Caki2 (cell line): ENCODE measurements around the gene WNT7A. TPM values are rescaled to one million over a fixed set of nuclear protein-coding genes. Genes with fewer than 3 reads are reported as not detected.
A peak's percentile ranks its signal among the peaks of the same experiment; 100 is the strongest.
"Not testable (repeated sequence)": the region's sequence is repeated elsewhere in the genome, so short reads cannot be mapped to it uniquely, and the experiment has no call there.

Experiments
- DNase-seq: peaks from one replicate; pipeline ENCODE4 v3.0.0-alpha.2; 2015; ENCODE audit warnings: low read depth
- in situ Hi-C: cut with HindIII; loops from 2 replicates; pipeline ENCODE4 v1.10.0; 2016; ENCODE audit warnings: low sequenced_read_pairs, low pct_unique_long_range_greater_than_20kb, mixed read lengths
- total RNA-seq: library from RNA; depleted of rRNA; stranded (reverse); fragments of >200 nt; shearing (Covaris generic); gene quantifications from 2 replicates; pipeline ENCODE4 v1.2.3, GENCODE V29; 2014; ENCODE audit warnings: low replicate concordance

The WNT7A gene
- total RNA-seq, 1 experiment from 2014 or later, result 0.03 TPM

DNA sequence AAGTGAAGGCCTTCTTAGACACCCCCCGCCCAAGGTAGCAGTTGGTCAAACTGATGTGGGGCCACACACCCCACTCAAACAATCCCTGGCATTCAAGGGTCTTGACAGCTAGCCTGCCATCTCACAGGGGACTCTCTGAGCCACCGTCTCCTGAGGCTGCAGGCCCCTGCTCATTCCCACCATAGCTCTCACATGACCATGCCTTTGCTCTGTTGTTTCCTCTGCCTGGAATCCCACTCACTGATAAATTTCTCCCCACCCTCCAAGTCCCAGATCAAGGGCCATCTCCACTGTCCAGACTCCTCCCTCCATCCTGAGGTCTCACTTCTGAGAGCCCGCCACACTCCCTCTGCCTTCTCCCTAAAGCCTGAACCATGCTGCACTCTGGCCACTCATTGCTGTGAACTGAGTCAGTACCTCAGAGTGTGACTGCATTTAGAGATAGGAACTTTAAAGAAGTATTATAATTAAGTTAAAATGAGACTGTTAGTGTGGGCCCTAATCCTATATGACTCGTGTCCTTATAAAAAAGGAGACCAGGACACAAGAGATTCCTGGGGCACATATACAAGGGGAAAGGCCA is 10.0 kb downstream of the WNT7A start:
- no peak for DNase-seq
- in situ Hi-C loops, result no loop called here

DNA sequence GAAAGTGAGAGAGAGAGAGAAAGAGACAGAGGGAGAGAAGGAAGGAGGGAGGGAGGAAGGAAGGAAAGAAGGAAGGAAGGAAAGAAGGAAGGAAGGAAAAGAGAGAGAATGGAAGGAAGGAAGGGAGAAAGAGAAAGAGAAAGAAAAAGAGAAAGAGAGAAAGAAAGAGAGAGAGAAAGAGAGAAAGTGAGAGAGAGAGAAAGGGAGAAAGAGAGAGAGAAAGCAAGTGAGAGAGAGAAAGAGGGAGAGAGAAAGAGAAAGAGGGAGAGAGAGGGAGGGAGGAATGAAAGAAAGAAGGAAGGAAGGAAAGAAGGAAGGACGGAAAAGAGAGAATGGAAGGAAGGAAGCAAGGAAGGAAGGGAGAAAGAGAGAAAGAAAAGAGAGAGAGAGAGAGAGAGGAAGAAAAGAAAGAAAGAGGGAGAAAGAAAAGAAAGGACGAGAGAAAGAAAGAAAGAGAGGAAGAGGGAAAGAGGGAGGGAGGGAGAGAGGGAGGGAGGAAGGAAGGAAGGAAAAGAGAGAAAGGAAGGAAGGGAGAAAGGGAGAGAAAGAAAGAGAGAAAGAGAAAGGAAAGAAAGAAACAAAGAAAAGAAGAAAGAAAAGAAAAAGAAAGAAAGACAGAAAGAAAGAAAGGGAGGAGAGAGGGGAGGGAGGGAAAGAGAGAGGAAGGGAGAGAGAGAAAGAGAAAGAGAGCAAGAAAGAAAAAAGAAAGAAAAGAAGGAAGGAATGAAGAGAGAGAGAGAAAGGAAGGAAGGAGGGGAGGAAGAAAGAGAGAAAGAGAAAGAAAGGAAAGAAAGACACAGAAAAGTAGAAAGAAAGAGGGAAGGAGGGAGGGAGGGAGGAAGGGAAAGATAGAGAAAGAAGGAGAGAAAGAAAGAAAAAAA is 10.8 kb downstream of the WNT7A start:
- no peak for DNase-seq
- in situ Hi-C loops, result no loop called here

DNA sequence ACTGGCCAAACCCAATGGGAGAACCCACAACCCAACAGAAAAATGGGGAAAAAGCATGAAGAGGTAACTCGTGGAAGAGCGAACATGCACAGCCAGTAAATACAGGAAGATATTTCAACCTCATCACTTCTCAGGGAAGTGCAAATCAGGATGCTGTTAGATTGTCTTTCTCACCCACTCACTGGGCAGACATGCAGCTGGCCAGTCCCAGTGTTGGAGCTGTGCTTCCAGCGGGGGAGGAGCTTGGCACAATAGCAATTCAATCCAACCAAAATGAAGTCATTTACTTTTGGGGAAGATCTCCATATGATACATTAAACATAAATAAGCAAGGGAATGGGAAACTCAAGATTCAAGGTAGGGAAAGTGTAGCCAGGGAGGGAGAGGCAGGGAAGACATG is 12.1 kb downstream of the WNT7A start:
- in situ Hi-C loops, result no loop called here
- no peak for DNase-seq

DNA sequence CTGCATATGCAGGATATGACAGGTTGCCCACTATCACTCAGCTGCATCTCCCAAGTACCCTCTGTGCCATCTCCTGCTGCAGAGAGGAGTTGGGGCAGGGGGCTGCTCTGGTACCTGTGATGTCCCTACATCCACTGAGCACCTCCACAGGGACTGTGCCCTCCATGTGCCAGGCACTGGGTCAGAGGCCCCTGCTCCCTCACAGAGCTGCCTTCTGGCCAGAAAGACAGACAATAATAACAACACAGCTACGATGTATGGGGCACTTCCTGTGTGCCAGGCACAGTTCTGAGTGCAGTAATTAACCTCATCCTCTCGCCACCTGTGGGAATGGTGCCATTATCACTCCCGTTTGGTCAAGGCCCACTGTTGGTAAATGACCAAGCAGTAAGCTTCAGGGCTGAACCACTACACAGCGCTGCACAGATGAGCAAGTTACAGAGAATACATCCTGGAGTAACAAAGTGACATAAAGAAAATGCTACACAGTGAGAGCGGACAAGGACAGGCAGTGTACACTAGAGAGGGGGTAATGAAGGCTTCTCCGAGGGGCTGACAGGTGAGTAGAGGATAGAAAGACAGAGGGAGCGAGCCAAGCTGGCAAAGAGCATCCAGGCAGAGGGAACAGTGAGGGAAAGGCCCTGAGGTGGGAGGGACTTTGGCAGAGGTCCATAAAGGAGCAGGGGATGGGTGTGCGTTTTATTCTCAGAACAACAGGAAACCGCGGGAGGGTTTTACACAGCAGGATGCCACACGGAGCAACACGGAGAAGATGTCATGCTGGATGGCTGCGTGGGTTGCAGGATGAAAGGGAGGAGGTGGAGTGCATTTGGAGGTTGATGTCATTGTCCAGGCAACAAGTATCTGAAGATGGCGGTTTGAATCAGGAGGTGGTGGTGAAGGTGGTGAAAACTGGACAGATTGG is 13.6 kb downstream of the WNT7A start:
- in situ Hi-C loops, result no loop called here
- no peak for DNase-seq

DNA sequence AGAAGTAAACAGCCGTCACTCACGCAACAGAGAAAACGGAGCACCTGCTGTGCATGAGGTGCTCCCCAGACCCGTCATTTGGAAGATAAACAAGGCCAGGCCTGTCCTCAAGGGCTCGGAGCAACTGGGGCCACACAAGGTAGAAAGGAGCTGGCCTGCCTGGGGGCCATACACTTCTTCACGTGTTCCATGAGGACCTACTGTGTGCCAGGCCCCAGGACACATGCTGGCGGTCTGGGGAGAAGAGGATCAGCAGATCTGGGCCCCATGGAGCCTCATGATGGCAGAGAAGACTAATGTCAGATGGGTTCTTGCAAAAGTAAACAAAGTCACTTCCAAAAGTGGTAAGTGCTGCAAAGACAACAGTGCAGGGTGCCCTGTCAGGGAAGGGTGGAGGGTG is 14.3 kb downstream of the WNT7A start:
- in situ Hi-C loops, result no loop called here
- no peak for DNase-seq

DNA sequence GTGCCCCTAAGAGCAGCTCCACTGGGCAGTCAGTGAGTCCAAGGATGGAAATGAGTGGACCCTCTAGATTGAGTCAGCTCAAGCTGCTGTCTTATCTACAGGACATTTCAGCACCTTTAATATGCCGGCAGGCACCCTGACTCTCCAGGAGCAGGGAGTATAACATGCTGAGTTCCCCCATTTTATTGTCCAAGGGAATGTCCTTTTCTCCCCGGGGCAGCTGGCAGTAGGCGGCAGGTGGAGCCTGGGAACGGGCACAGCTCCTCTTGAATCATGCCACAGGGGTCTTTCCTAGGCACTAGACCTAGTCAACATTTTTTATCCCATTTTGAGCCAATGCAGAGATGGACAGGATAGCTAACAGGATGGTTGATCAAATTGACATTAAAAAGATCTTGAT is 14.8 kb downstream of the WNT7A start:
- in situ Hi-C loops, result no loop called here
- DNase-seq, result no peak

DNA sequence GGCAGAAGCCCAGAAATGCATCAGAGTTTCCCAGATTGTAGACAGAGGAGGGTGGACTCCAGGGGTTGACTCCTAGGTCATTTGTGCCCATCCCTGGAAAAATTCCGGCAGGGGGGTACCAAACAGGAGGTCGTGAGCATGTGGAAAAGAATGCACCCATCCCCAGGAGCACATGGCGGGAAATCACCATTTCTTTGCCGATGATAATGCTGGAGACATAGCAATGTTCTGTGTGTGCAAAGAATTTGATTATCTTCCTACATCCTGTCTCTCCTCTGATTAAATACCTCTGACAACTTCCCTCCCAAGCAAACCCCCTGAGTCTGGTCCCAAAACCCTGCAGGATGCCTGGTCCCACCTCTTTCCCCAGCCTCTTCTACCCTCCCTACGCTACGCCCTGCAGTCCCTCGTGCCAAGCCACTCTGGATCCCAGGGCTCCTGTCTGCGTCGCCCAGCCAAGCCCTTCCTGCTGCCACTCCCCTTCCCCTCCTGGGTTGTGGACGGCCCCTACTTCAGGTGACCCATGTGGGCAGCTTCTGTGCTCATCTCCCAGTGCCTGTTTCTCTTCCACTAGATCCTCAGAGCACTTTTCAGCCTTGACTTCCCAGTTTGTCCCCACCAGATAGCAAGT is 15.8 kb downstream of the WNT7A start:
- no peak for DNase-seq
- in situ Hi-C loops, result no loop called here

DNA sequence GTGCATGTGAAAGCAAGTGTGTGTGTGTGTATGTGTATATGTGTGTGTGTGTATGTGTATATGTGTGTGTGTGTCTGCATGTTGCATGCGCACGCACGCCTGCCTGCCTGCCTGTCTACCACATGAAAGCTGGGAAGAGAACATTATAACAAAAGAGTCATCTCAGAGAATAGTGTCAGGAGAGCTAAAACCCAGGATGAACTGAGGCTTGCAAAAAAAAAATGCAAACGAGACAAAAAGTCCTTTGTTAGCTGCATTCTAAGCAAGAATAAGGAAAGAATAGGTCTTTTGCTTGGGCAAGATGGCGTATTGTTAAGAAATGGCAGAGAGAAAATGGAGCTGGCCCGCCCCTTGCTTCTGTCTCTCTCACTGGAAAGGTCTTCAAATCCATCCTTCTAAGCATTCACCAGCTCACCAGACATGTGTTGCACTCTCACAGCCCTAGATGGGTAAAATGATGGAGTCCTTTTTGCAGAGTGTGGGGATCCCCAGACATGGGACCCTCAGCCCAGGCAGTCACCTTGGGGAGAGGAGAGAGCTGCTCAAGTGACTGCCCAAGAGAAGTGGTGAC is 16.4 kb downstream of the WNT7A start:
- DNase-seq, result no peak
- in situ Hi-C loops, result no loop called here

DNA sequence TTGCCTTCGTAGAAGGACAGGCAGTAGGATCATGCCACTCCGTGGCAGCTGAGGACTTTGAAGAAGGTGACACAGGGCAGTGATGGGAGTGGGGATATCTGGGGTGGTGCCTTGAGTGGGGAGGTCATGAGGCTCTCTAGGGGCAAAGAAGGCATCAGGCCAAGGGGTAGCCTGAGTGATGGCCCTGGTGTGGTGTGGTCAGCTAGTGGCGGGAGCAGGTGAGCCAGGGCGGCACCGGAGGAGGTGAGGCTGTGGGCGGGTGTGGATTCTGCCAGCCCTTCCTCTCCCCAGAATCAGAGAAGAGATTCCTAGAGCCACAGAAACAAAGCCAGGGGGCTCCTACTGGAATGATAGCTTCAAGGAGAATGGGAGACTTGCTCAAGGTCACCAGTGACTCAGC is 18.4 kb downstream of the WNT7A start:
- in situ Hi-C loops, result no loop called here
- DNase-seq, result no peak

DNA sequence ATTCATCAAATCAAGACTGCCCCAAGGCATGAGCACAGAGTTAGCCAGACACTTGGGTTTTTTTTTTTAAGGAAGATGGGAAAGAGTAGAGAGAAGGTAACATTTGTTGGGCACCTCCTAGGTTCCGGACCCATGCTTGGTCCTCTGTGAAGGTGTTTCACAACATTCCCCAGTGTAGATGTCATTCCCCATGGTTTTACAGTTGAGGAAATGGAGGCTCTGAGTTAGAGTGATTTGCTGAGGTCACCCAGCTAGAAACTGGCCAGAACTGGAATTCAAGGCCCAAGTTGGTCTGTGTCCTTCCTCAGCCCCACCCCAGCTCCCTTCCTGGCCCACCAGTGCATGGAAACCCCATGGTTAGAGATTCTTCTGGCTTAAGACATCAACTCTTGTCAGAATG is 19.9 kb downstream of the WNT7A start:
- in situ Hi-C loops, result no loop called here
- DNase-seq, result no peak

DNA sequence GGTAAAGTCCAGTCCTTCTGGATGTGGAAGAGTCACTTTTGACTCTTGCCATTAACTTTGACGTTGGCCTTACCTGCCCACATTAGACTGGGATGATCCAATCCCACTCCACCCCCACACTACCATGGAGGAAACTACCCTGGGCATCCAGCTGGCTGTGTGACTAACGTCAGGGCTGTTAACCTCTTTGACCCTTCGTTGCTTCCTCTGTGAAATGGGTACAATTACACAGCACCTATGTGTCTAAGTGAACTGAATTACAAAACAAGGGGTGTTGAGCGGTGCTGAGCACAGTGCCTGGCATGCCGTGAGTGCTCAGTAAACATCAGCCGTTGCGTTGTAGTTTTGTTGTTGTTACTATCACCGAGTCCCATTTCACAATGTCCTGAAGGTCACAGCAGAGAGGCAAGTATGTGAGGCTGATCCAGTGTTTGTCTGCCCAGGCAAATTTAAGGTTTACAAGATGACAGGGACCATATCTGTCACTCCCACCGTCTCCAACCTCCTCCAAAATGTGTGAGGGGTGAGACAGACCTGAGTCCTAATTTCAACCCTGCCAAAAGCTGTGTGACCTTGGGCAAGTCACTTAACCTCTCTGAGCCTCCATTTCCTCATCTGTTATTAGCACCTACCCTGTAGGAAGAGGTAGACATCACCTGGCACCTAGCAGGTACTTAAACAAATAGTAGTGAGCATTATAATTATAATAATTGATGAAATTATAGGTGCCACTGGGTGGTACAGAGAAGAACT is 20.9 kb downstream of the WNT7A start:
- in situ Hi-C loops, result no loop called here
- no peak for DNase-seq

DNA sequence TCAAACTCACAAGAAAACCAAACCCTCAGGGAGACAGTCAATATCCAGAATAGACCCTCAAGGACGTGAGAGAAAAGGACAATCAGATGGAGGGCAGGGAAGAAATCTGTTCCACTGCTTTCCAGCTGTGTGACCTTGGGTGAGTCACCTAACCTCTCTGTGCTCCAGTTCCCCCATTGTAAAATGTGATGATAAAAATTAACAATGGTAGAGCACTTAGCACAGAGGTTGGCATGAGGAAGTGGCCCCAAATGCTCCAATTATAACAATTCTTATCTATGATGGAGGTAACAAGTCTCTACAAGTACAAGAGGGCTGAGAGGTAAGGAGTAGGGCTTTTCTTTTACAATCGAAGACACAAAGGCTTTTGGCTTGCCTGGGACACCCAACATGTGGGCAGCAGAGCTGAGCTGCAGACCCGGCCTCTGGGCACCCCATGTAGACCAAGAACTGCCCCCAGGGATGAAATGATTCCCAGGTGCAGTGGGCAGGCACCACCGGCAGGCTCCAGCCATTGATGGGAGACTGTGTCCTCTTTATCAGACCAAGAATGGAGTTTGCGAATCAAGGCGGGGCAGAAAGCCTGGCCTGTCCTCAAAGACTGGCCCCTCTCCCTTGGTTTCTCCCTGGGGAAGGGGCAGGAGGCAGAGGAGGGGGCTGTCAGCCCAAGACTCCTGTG is 22.0 kb downstream of the WNT7A start:
- in situ Hi-C loops, result no loop called here
- no peak for DNase-seq

DNA sequence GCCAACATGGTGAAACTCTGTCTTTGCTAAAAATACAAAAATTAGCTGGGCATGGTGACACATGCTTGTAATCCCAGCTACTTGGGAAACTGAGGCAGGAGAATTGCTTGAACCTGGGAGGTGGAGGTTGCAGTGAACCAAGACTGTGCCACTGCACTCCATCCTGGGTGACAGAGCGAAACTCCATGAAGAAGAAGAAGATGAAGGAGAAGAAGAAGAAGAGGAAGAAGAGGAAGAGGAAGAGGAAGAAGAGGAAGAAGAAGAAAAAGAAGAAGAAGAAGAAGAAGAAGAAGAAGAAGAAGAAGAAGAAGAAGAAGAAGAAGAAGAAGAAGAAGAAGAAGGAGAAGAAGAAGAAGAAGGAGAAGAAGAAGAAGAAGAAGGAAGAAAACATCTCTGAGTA is 23.2 kb downstream of the WNT7A start:
- in situ Hi-C loops, DNase-seq: not testable (repeated sequence)

DNA sequence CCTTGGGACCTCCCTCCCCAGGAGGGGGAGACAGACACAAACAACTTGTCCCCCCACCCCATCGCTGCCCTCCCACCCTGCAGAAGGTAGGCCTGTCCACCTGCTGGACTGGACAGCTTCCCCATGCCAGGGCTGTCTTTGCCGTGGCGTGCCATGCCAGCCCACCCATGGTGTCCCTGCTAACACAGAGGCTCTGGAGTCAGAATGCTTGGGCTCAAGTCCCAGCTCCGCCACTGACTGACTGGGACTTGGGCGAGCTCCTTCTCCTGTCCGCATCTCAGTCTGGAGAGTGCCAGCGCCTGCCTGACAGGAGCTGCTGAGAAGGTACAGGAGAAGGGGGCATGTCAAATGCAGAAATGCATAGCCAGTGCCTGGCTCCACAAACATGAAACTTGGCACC is 23.9 kb downstream of the WNT7A start:
- no peak for DNase-seq
- in situ Hi-C loops, result no loop called here

DNA sequence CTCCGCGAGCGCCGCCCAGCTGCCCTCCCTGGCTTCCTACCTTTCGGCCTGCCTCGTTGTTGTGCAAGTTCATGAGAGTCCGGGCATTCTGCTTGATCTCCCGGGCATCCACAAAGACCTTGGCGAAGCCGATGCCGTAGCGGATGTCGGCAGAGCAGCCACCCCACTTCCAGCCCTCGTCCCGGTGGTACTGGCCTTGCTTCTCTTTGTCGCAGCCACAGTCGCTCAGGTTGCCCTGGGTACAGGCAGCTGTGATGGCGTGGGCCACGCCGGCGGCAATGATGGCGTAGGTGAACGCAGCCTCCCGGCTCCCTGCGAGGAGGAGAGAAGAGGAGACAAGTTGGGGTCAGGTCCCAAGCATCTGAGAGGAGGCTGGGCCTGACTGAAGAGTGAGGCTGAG is 25.4 kb downstream of the WNT7A start:
- in situ Hi-C loops, result no loop called here
- DNase-seq, result no peak

DNA sequence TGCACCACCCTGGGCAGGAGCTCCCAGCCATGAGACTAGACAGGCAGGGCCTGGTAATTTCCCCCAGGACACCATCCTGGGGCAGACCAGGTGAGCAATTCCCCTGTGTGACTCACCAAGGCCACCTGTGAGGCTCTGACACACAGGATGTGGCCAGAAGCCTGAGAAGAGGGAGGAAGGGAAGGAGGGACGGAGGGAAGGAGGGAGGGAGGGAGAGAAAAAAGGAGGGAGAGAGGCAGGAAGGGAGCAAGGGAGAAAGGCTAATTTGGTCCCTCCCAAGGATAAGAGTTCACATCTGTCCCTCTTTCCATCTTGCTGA is 25.9 kb downstream of the WNT7A start:
- DNase-seq, result peak; percentile 33
- in situ Hi-C loops, result no loop called here

DNA sequence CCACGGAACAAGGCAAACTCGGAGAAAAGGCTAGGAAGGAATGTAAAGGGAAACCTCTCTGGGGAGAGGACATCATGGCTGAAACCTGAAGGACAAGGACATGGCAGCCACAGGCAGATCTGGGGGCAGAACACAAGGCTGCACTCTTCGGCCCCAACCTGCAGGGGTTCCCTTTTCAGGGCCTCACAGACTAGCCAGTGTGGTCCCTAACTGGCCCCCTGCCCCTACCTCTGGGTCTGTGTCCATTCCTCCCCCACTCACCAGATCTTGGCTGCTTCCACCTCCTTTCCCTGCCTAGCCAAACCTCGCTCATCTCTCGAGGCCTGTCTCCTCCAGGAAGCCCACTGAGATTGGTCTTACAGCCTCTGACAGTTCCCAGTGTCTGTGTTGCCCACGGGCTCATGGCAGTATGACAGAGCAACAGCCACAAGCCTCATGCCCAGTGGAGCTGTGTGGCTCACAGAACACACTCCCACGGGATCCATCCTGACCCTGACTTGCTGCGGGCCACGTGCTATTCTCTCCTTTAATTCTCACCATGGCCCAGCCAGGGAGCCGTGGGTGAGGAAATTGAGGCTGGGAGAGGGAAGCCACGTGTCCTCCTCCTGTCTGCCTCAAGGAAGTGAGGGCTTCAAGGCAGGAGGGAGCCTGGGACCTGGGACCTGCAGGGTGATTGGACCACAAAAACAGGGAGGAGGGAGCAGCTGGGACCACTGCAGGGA is 26.5 kb downstream of the WNT7A start:
- in situ Hi-C loops, result no loop called here
- no peak for DNase-seq
